ENCODE results near the gene AUH.
"Not testable (repeated sequence)": the region's sequence is repeated elsewhere in the genome, so short reads cannot be mapped to it uniquely, and the experiment has no call there.

DNA sequence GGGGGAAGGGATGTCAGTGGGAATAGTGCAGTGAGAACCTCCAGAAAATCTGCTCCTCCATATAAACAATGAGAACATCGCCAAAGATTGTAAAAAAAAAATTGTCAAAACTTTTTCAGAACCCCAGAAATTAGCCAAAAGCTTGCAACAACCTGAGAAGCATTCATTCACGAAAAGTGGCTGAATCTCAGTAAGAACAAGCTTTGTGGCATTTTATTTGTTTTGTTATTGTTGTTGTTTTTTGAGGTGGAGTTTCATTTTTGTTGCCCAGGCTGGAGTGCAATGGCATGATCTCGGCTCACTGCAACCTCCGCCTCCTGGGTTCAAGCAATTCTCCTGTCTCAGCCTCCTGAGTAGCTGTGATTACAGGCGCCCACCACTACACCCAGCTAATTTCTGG is 162.8 kb downstream of the AUH start:
- not testable (repeated sequence) for TF ChIP-seq POLR2A (IDR thresholded peaks at IDR 0.05; ENCODE audit: low read length); GATA1 (IDR thresholded peaks at IDR 0.05; ENCODE audit: low read depth, low read length)
